ENCODE data around the gene RBM14.

RBM14 gene

GRCh38 chr11:66616379-66617154, at the start of gene RBM14:
Gene RBM14 (plus strand): TSS chr11:66616630. CDS start chr11:66616721, 91 bp downstream.
- DNase-seq (ENCODE audit: low spot score), result peak; percentile 100
- Histone ChIP-seq H3K36me3 (ENCODE audit: low read depth) (peaks cover 42% of the 10 kb centered on the region), H3K4me3 (ENCODE audit: severe bottlenecking) (peak within 1 kb of the TSS; percentile 55), H3K9me3 (ENCODE audit: severe bottlenecking) (no peaks in the 10 kb centered on the region), H3K27ac (ENCODE audit: poor library complexity, severe bottlenecking) (peak within 1 kb of the TSS; percentile 58), H3K4me1 (ENCODE audit: insufficient read depth, poor library complexity, severe bottlenecking) (peaks cover 12% of the 10 kb centered on the region), H3K27me3 (ENCODE audit: insufficient read depth, poor library complexity, severe bottlenecking) (no peaks in the 10 kb centered on the region)
- no peak for TF ChIP-seq CTCF (IDR thresholded peaks at IDR 0.05; ENCODE audit: poor library complexity, severe bottlenecking)
- peak; percentile 96 for ATAC-seq (ENCODE audit: low read depth)

GRCh38 chr11:66567787-66568123, 48.7 kb upstream of the RBM14 start:
- H3K4me1 ChIP-seq (ENCODE audit: insufficient read depth, poor library complexity, severe bottlenecking), result no peaks in the 10 kb centered on the region
- no peak for TF ChIP-seq CTCF (IDR thresholded peaks at IDR 0.05; ENCODE audit: poor library complexity, severe bottlenecking)
- H3K27ac ChIP-seq (ENCODE audit: poor library complexity, severe bottlenecking), result no peak overlapping the region
- no peaks in the 10 kb centered on the region for H3K36me3 ChIP-seq (ENCODE audit: low read depth)
- no peaks in the 10 kb centered on the region for H3K27me3 ChIP-seq (ENCODE audit: insufficient read depth, poor library complexity, severe bottlenecking)
- H3K9me3 ChIP-seq (ENCODE audit: severe bottlenecking), result no peaks in the 10 kb centered on the region
- ATAC-seq (ENCODE audit: low read depth) (no peak), DNase-seq (ENCODE audit: low spot score) (no peak)
- peak overlapping the region; percentile 45 for H3K4me3 ChIP-seq (ENCODE audit: severe bottlenecking)

GRCh38 chr11:66568124-66568916, 48.1 kb upstream of the RBM14 start, which contains the start of gene CTSF:
Gene CTSF (minus strand): TSS chr11:66568606. CDS start chr11:66568486, 120 bp downstream.
- Histone ChIP-seq H3K27me3 (ENCODE audit: insufficient read depth, poor library complexity, severe bottlenecking) (no peaks in the 10 kb centered on the region), H3K4me1 (ENCODE audit: insufficient read depth, poor library complexity, severe bottlenecking) (no peaks in the 10 kb centered on the region), H3K27ac (ENCODE audit: poor library complexity, severe bottlenecking) (no peak within 1 kb of the TSS), H3K9me3 (ENCODE audit: severe bottlenecking) (no peaks in the 10 kb centered on the region), H3K4me3 (ENCODE audit: severe bottlenecking) (peak within 1 kb of the TSS; percentile 45), H3K36me3 (ENCODE audit: low read depth) (no peaks in the 10 kb centered on the region)
- DNase-seq (ENCODE audit: low spot score), result peak; percentile 86
- no peak for TF ChIP-seq CTCF (IDR thresholded peaks at IDR 0.05; ENCODE audit: poor library complexity, severe bottlenecking)
- peak; percentile 87 for ATAC-seq (ENCODE audit: low read depth)

GRCh38 chr11:66569076-66569475, 47.4 kb upstream of the RBM14 start:
- H3K4me1 ChIP-seq (ENCODE audit: insufficient read depth, poor library complexity, severe bottlenecking), result no peaks in the 10 kb centered on the region
- no peak overlapping the region for H3K4me3 ChIP-seq (ENCODE audit: severe bottlenecking)
- H3K9me3 ChIP-seq (ENCODE audit: severe bottlenecking), result no peaks in the 10 kb centered on the region
- ATAC-seq (ENCODE audit: low read depth) (no peak), DNase-seq (ENCODE audit: low spot score) (no peak)
- no peak overlapping the region for H3K27ac ChIP-seq (ENCODE audit: poor library complexity, severe bottlenecking)
- no peaks in the 10 kb centered on the region for H3K36me3 ChIP-seq (ENCODE audit: low read depth)
- TF ChIP-seq CTCF (IDR thresholded peaks at IDR 0.05; ENCODE audit: poor library complexity, severe bottlenecking), result no peak
- H3K27me3 ChIP-seq (ENCODE audit: insufficient read depth, poor library complexity, severe bottlenecking), result no peaks in the 10 kb centered on the region

Measured in RWPE2 (cell line).